Endothelial cell of umbilical vein (primary cell): Measurements from ENCODE around the gene LGI4. TPM values are rescaled to one million over a fixed set of nuclear protein-coding genes. Genes with fewer than 3 reads are reported as not detected.

ENCODE experiments used
- BruUV-seq: library from RNA; stranded (reverse); fragments of 400-500 nt; replicated peaks from 2 replicates; lab custom pipeline; 2021; lab: Mats Ljungman, UMichigan
- CTCF ChIA-PET: fragments of 300-600, 350-600 bp; sonication (Branson Sonifier 250); formaldehyde crosslinking; loops from one replicate; lab custom pipeline; 2021; ENCODE audit warnings: antibody characterized with exemption, inconsistent platforms; lab: Charles Lee
- POLR2A ChIA-PET: fragments of 300-600, 350-600 bp; sonication (Branson Sonifier 250); formaldehyde crosslinking; loops from one replicate; lab custom pipeline; 2021; ENCODE audit warnings: antibody characterized with exemption, inconsistent platforms; lab: Charles Lee
- DNase-seq: peaks from one replicate; pipeline ENCODE4 v3.0.0-alpha.2; 2011; ENCODE audit warnings: low read depth, low spot score
- FAIRE-seq: peaks from 2 replicates; lab custom pipeline; 2011; peaks lifted over from hg19 to GRCh38; lab: Jason Lieb, UNC
- H2AFZ ChIP-seq: 2 replicates; pipeline ENCODE4 v1.6.0; 2012; ENCODE audit warnings: low read depth, low read length, control low read depth, inconsistent platforms
- H3K27ac ChIP-seq: 2 replicates; pipeline ENCODE4 v1.5.1; 2011; ENCODE audit warnings: low read depth, mild to moderate bottlenecking, control low read depth, low read length, moderate library complexity; ENCODE audit not compliant: insufficient read depth
- H3K27me3 ChIP-seq, 2 experiments: 2 replicates each; pipeline versions ENCODE4 v1.6.0 to v1.6.1; 2011; ENCODE audit warnings: low read length in 2 of 2, mixed read lengths in 1 of 2; ENCODE audit not compliant: control insufficient read depth in 2 of 2, insufficient read depth in 2 of 2
- H3K36me3 ChIP-seq, 2 experiments: 2 replicates in 1 of 2; 3 replicates in 1 of 2; pipeline ENCODE4 v1.5.1; 2011; ENCODE audit warnings: low read length in 2 of 2, mild to moderate bottlenecking in 1 of 2, moderate library complexity in 1 of 2; ENCODE audit not compliant: control insufficient read depth in 2 of 2, insufficient read depth in 2 of 2; ENCODE audit errors: extremely low read depth in 1 of 2
- H3K4me1 ChIP-seq: 3 replicates; pipeline ENCODE4 v1.5.1; 2011; ENCODE audit warnings: mild to moderate bottlenecking, low read length; ENCODE audit not compliant: control insufficient read depth, insufficient read depth; ENCODE audit errors: extremely low read depth
- H3K4me2 ChIP-seq: 2 replicates; pipeline ENCODE4 v1.6.1; 2011; ENCODE audit warnings: low read length, control low read depth, mixed read lengths; ENCODE audit not compliant: insufficient read depth
- H3K4me3 ChIP-seq, 3 experiments: fragments of 200-600 bp in 1 of 3; sonication (generic), shearing (Covaris generic) in 1 of 3; replicated peaks in 1 of 3; 2 replicates each; pipeline ENCODE4 v1.5.1; 2011 to 2016; ENCODE audit warnings: control low read depth in 3 of 3, low read length in 3 of 3, mild to moderate bottlenecking in 2 of 3, inconsistent platforms in 1 of 3, low read depth in 1 of 3, moderate library complexity in 1 of 3; ENCODE audit not compliant: insufficient read depth in 1 of 3
- H3K79me2 ChIP-seq: 2 replicates; pipeline ENCODE4 v1.6.0; 2012; ENCODE audit warnings: low read length, inconsistent platforms; ENCODE audit not compliant: control insufficient read depth, insufficient read depth
- H3K9ac ChIP-seq: replicated peaks from 2 replicates; pipeline ENCODE3; 2011; ENCODE audit warnings: low read length, control low read depth; ENCODE audit not compliant: insufficient read depth; ENCODE audit errors: extremely low read depth
- H3K9me1 ChIP-seq: replicated peaks from 3 replicates; pipeline ENCODE4 v1.6.0; 2011; ENCODE audit warnings: mild to moderate bottlenecking, low read length; ENCODE audit not compliant: control insufficient read depth, insufficient read depth; ENCODE audit errors: extremely low read depth
- H3K9me3 ChIP-seq: replicated peaks from 2 replicates; pipeline ENCODE4 v1.5.1; 2012; ENCODE audit warnings: low read length, inconsistent platforms; ENCODE audit not compliant: control insufficient read depth, insufficient read depth
- H4K20me1 ChIP-seq: replicated peaks from 2 replicates; pipeline ENCODE3; 2011; ENCODE audit warnings: mild to moderate bottlenecking, low read length; ENCODE audit not compliant: control insufficient read depth, insufficient read depth; ENCODE audit errors: extremely low read depth
- EZH2 ChIP-seq: IDR thresholded peaks from 2 replicates; pipeline ENCODE4 v1.6.1; 2012; ENCODE audit warnings: borderline replicate concordance, low read depth, mild to moderate bottlenecking, moderate library complexity, low read length, inconsistent platforms; ENCODE audit not compliant: severe bottlenecking
- GATA2 ChIP-seq: IDR thresholded peaks from 2 replicates; pipeline ENCODE4 v1.7.0; 2011; ENCODE audit warnings: low read depth, mild to moderate bottlenecking, moderate library complexity, mixed read lengths, low read length; ENCODE audit not compliant: insufficient read length, insufficient read depth
- JUN ChIP-seq: IDR thresholded peaks from 2 replicates; pipeline ENCODE4 v1.6.1; 2011; ENCODE audit warnings: borderline replicate concordance, low read depth; ENCODE audit not compliant: insufficient read length, insufficient read depth
- MAX ChIP-seq: IDR thresholded peaks from 2 replicates; pipeline ENCODE4 v1.6.1; 2011; ENCODE audit not compliant: insufficient read depth, insufficient read length
- POLR2A ChIP-seq: IDR thresholded peaks from 2 replicates; pipeline ENCODE4 v1.6.1; 2012; ENCODE audit warnings: low read depth, mild to moderate bottlenecking, control low read depth, low read length
- POLR2AphosphoS5 ChIP-seq: IDR thresholded peaks from 2 replicates; pipeline ENCODE4 v1.6.1; 2012; ENCODE audit warnings: low read depth, mild to moderate bottlenecking, control low read depth, low read length, moderate library complexity; ENCODE audit not compliant: insufficient read depth
- dilution Hi-C: fragments of 300-500 bp; cut with MboI; formaldehyde crosslinking; loops from one replicate; pipeline ENCODE4 v1.15.0; 2019; ENCODE audit warnings: low sequenced_read_pairs; ENCODE audit not compliant: extremely low pct_ligation_motif_present
- intact Hi-C: fragments of 100-400 bp; cut with micrococcal nuclease; formaldehyde crosslinking; loops from one replicate; pipeline ENCODE4 v1.10.0; 2022
- polyA plus RNA-seq, 4 experiments: library from polyadenylated mRNA; depleted of rRNA in 3 of 4; stranded (reverse) in 3 of 4; unstranded in 1 of 4; fragments of >200 nt; gene quantifications; 2 replicates each; pipeline versions ENCODE4 v1.2.1 to v1.2.3, GENCODE V29; 2011 to 2012; ENCODE audit warnings: missing spikeins in 1 of 4
- total RNA-seq: library from RNA; stranded (reverse); gene quantifications from 2 replicates; pipeline ENCODE4 v1.2.3, GENCODE V29; 2021

LGI4 gene
- total and polyA plus RNA-seq, 2 donors (not counting 3 experiments of a cell fraction or from before 2014, with no cell fraction given) = not detected

- H3K9me3 ChIP-seq = no peaks in the 10 kb centered on the region
- BruUV-seq = no TSS peak
- no peak for FAIRE-seq
- H3K9ac ChIP-seq = no peak overlapping the region
- H3K27ac ChIP-seq = no peak overlapping the region
- no peaks in the 10 kb centered on the region for H3K36me3 ChIP-seq
- DNase-seq = no peak
- ChIA-PET CTCF (no interaction called here), POLR2A (no interaction called here)
- intact Hi-C loops (no loop called here), dilution Hi-C loops (no loop called here)
- H3K4me1 ChIP-seq = peaks cover 6% of the 10 kb centered on the region
- no peaks in the 10 kb centered on the region for H4K20me1 ChIP-seq
- H3K4me3 ChIP-seq = no peak overlapping the region
- H3K9me1 ChIP-seq = no peaks in the 10 kb centered on the region
- H3K4me2 ChIP-seq = no peak overlapping the region
- TF ChIP-seq EZH2 (no peak), JUN (no peak), MAX (no peak), POLR2AphosphoS5 (no peak), POLR2A (no peak), GATA2 (no peak)
- no peaks in the 10 kb centered on the region for H3K79me2 ChIP-seq
- peaks cover 15 to 17% of the 10 kb centered on the region in 2 experiments for H3K27me3 ChIP-seq
- H2AFZ ChIP-seq = no peak overlapping the region
Observed at GRCh38 chr19:35146746-35147459, 12.0 kb upstream of the LGI4 start.
